ENCODE results near the gene FERMT3.
"Not testable (repeated sequence)": the region's sequence is repeated elsewhere in the genome, so short reads cannot be mapped to it uniquely, and the experiment has no call there.

FERMT3 gene

GRCh38 chr11:64243236-64243854 is 36.8 kb downstream of the FERMT3 start:
- Histone ChIP-seq H3K4me3 (ENCODE audit: insufficient read length, low read depth) (no peak overlapping the region), H3K9me3 (ENCODE audit: insufficient read depth, low read length) (no peaks in the 10 kb centered on the region), H3K27me3 (ENCODE audit: insufficient read depth, insufficient read length) (no peaks in the 10 kb centered on the region), H3K36me3 (ENCODE audit: insufficient read depth, insufficient read length, low read length) (peaks cover 42% of the 10 kb centered on the region), H3K4me1 (ENCODE audit: insufficient read depth, insufficient read length) (peaks cover 31% of the 10 kb centered on the region), H3K9ac (ENCODE audit: insufficient read length, low read depth) (peak overlapping the region; percentile 58)
- TF ChIP-seq ZNF274 (IDR thresholded peaks at IDR 0.05; ENCODE audit: low read depth, low read length) (no peak), SUZ12 (IDR thresholded peaks at IDR 0.05; ENCODE audit: extremely low read depth, insufficient read depth, insufficient read length) (no peak), YY1 (IDR thresholded peaks at IDR 0.05; ENCODE audit: insufficient read depth, insufficient read length) (no peak)
- no peak for DNase-seq (ENCODE audit: low read depth, low spot score)

- H3K4me1 ChIP-seq (ENCODE audit: insufficient read depth, insufficient read length), result peaks cover 38% of the 10 kb centered on the region
- H3K9ac ChIP-seq (ENCODE audit: insufficient read length, low read depth), result peak overlapping the region; percentile 34
- no peak for TF ChIP-seq ZNF274 (IDR thresholded peaks at IDR 0.05; ENCODE audit: low read depth, low read length)
- TF ChIP-seq YY1 (IDR thresholded peaks at IDR 0.05; ENCODE audit: insufficient read depth, insufficient read length), result no peak
- no peak for TF ChIP-seq SUZ12 (IDR thresholded peaks at IDR 0.05; ENCODE audit: extremely low read depth, insufficient read depth, insufficient read length)
- H3K4me3 ChIP-seq (ENCODE audit: insufficient read length, low read depth), result no peak overlapping the region
- DNase-seq (ENCODE audit: low read depth, low spot score), result no peak
- no peaks in the 10 kb centered on the region for H3K9me3 ChIP-seq (ENCODE audit: insufficient read depth, low read length)
- no peaks in the 10 kb centered on the region for H3K27me3 ChIP-seq (ENCODE audit: insufficient read depth, insufficient read length)
- H3K36me3 ChIP-seq (ENCODE audit: insufficient read depth, insufficient read length, low read length), result peaks cover 37% of the 10 kb centered on the region
Measured at GRCh38 chr11:64244107-64244506, 37.6 kb downstream of the FERMT3 start.

- H3K4me1 ChIP-seq (ENCODE audit: insufficient read depth, insufficient read length), result peaks cover 40% of the 10 kb centered on the region
- H3K4me3 ChIP-seq (ENCODE audit: insufficient read length, low read depth), result peak overlapping the region; percentile 88
- H3K9me3 ChIP-seq (ENCODE audit: insufficient read depth, low read length), result no peaks in the 10 kb centered on the region
- no peaks in the 10 kb centered on the region for H3K27me3 ChIP-seq (ENCODE audit: insufficient read depth, insufficient read length)
- no peak for TF ChIP-seq ZNF274 (IDR thresholded peaks at IDR 0.05; ENCODE audit: low read depth, low read length)
- no peak for TF ChIP-seq YY1 (IDR thresholded peaks at IDR 0.05; ENCODE audit: insufficient read depth, insufficient read length)
- TF ChIP-seq SUZ12 (IDR thresholded peaks at IDR 0.05; ENCODE audit: extremely low read depth, insufficient read depth, insufficient read length), result no peak
- peak overlapping the region; percentile 65 for H3K9ac ChIP-seq (ENCODE audit: insufficient read length, low read depth)
- DNase-seq (ENCODE audit: low read depth, low spot score), result no peak
- peaks cover 34% of the 10 kb centered on the region for H3K36me3 ChIP-seq (ENCODE audit: insufficient read depth, insufficient read length, low read length)
Measured at GRCh38 chr11:64244966-64245365, 38.4 kb downstream of the FERMT3 start.

- peaks cover 34% of the 10 kb centered on the region for H3K36me3 ChIP-seq (ENCODE audit: insufficient read depth, insufficient read length, low read length)
- no peaks in the 10 kb centered on the region for H3K9me3 ChIP-seq (ENCODE audit: insufficient read depth, low read length)
- H3K4me3 ChIP-seq (ENCODE audit: insufficient read length, low read depth), result peak overlapping the region; percentile 88
- TF ChIP-seq YY1 (IDR thresholded peaks at IDR 0.05; ENCODE audit: insufficient read depth, insufficient read length) (no peak), ZNF274 (IDR thresholded peaks at IDR 0.05; ENCODE audit: low read depth, low read length) (no peak), SUZ12 (IDR thresholded peaks at IDR 0.05; ENCODE audit: extremely low read depth, insufficient read depth, insufficient read length) (no peak)
- H3K4me1 ChIP-seq (ENCODE audit: insufficient read depth, insufficient read length), result peaks cover 38% of the 10 kb centered on the region
- DNase-seq (ENCODE audit: low read depth, low spot score), result no peak
- no peaks in the 10 kb centered on the region for H3K27me3 ChIP-seq (ENCODE audit: insufficient read depth, insufficient read length)
- H3K9ac ChIP-seq (ENCODE audit: insufficient read length, low read depth), result peak overlapping the region; percentile 96
Measured at GRCh38 chr11:64245401-64245796, 38.9 kb downstream of the FERMT3 start.

- no peak for TF ChIP-seq ZNF274 (IDR thresholded peaks at IDR 0.05; ENCODE audit: low read depth, low read length)
- no peak for TF ChIP-seq YY1 (IDR thresholded peaks at IDR 0.05; ENCODE audit: insufficient read depth, insufficient read length)
- no peak for TF ChIP-seq SUZ12 (IDR thresholded peaks at IDR 0.05; ENCODE audit: extremely low read depth, insufficient read depth, insufficient read length)
- Histone ChIP-seq H3K4me1 (ENCODE audit: insufficient read depth, insufficient read length) (peaks cover 44% of the 10 kb centered on the region), H3K4me3 (ENCODE audit: insufficient read length, low read depth) (peak overlapping the region; percentile 88)
Measured at GRCh38 chr11:64245797-64246620, 39.5 kb downstream of the FERMT3 start.

GRCh38 chr11:64246621-64246870 is 40.0 kb downstream of the FERMT3 start:
- not testable (repeated sequence) for H3K27me3 ChIP-seq (ENCODE audit: insufficient read depth, insufficient read length); H3K9me3 ChIP-seq (ENCODE audit: insufficient read depth, low read length); DNase-seq (ENCODE audit: low read depth, low spot score)
- Histone ChIP-seq H3K4me1 (ENCODE audit: insufficient read depth, insufficient read length) (peaks cover 44% of the 10 kb centered on the region), H3K36me3 (ENCODE audit: insufficient read depth, insufficient read length, low read length) (peaks cover 34% of the 10 kb centered on the region), H3K9ac (ENCODE audit: insufficient read length, low read depth) (peak overlapping the region; percentile 96), H3K4me3 (ENCODE audit: insufficient read length, low read depth) (peak overlapping the region; percentile 88)

More at GRCh38 chr11:64245797-64246620, 39.5 kb downstream of the FERMT3 start:
- no peak for DNase-seq (ENCODE audit: low read depth, low spot score)
- Histone ChIP-seq H3K9ac (ENCODE audit: insufficient read length, low read depth) (peak overlapping the region; percentile 96), H3K36me3 (ENCODE audit: insufficient read depth, insufficient read length, low read length) (peaks cover 34% of the 10 kb centered on the region), H3K27me3 (ENCODE audit: insufficient read depth, insufficient read length) (no peaks in the 10 kb centered on the region), H3K9me3 (ENCODE audit: insufficient read depth, low read length) (no peaks in the 10 kb centered on the region)

- peaks cover 46% of the 10 kb centered on the region for H3K4me1 ChIP-seq (ENCODE audit: insufficient read depth, insufficient read length)
Measured at GRCh38 chr11:64246871-64247728, 40.6 kb downstream of the FERMT3 start, which contains the start of gene PPP1R14B. TSS of gene PPP1R14B (minus strand) at chr11:64246943. CDS start at chr11:64246673, 270 bp downstream.

More at GRCh38 chr11:64246871-64247728, 40.6 kb downstream of the FERMT3 start, which contains the start of gene PPP1R14B:
- Histone ChIP-seq H3K9ac (ENCODE audit: insufficient read length, low read depth) (peak within 1 kb of the TSS; percentile 96), H3K27me3 (ENCODE audit: insufficient read depth, insufficient read length) (no peaks in the 10 kb centered on the region), H3K4me3 (ENCODE audit: insufficient read length, low read depth) (peak within 1 kb of the TSS; percentile 88), H3K36me3 (ENCODE audit: insufficient read depth, insufficient read length, low read length) (peaks cover 34% of the 10 kb centered on the region), H3K9me3 (ENCODE audit: insufficient read depth, low read length) (no peaks in the 10 kb centered on the region)
- TF ChIP-seq YY1 (IDR thresholded peaks at IDR 0.05; ENCODE audit: insufficient read depth, insufficient read length) (peak; percentile 83), ZNF274 (IDR thresholded peaks at IDR 0.05; ENCODE audit: low read depth, low read length) (no peak), SUZ12 (IDR thresholded peaks at IDR 0.05; ENCODE audit: extremely low read depth, insufficient read depth, insufficient read length) (no peak)
- no peak for DNase-seq (ENCODE audit: low read depth, low spot score)
